ENCODE measurements around the gene FSTL4.

The FSTL4 gene

DNA sequence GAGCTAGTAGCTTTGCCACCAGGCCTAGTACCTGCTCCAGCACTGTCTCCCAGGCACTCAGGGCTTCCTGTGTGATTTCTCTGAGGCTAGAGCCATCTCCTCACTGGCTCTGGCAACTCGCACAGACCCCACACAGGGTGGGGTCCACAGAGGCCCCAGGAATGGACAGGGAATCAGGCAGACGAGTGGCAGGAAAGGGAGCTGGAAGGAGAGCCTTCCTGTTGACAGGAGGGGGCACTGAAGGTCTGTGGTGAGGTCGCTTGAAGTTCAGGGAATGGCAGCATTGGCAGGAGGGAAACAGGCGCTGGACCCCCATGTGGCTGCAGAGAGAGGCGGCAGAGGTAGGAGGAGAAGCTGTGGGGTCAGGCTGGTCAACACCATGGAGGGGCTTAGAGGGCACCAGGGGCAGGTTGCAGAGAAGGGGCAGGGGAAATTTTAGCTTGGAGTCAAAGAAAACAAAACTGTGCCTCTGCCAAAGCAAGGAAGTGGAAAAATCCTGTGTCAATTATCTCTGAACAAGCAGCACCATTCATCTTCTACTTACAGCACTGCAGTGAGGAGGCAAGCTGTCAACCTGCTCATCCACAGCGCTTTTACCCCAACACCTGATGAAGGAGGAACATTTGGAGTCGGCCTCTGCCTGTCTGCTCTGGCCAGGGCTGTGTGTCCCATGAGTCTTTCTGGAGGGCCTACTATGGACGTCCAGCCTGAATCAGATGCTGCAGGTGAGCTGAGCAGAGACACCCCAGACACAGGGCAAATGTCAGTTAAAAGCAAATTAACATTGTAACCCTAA, 270.2 kb downstream of the FSTL4 start:
- no peak for DNase-seq (ENCODE audit: low read depth, low spot score)

DNA sequence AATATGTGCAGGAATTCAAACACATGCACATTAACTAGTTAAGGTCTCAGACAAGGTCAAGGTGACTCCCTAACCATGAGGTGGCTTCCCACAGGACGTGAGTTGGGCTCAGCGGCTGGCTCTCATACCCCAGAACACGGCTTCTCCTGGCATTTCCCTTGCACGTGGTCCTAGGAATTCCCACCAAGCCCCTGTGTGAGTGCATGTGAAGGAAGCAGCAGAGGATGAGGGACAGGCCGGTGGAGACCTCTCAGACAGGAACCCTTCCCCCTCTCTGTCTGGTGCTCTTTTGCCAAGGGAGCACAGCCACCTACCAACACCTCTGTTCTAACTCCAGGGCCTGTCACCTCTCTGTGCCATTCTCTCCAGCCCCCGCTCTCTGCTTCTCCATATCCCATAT, 271.0 kb downstream of the FSTL4 start:
- DNase-seq (ENCODE audit: low read depth, low spot score), result no peak

- no peak for DNase-seq (ENCODE audit: low read depth, low spot score)
Measured at GRCh38 chr5:133340822-133341221, 271.5 kb downstream of the FSTL4 start.

DNA sequence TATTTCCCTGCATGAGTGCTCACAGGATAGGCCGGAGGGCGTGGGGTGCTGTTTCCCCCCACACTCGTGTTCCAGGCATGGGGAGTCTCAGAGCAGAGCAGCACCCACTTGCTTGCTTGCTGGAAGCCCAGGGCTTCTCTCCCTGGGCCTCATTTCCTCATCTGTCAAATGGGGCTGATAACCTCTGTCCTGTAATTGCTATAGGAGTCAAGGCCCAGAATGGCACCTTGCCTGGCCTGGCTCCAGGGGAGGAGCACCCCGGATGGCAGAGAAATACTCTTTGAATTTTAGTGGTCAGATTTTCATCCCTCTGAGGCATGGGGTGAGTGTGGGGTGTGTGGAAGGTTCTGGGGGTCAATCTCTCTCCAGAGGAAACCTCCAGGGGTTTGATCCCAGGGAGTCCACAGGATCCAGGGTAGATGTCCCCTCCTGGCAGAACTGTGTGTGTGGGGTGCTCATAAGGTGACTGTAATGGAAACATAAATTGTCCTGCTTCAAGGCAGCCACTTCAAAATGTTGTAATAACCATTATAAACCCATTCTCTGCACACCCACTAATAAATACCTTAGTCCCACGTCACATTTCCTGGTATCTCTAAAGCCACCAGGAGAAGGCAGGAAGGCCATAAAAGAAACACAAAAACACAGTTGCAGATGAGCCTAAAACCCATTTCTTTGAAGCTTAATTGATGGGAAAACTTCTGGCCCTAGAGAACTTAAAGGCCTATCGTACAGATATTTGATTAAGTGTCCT, 272.2 kb downstream of the FSTL4 start:
- no peak for DNase-seq (ENCODE audit: low read depth, low spot score)

- no peak for DNase-seq (ENCODE audit: low read depth, low spot score)
Measured at GRCh38 chr5:133338504-133339355, 273.6 kb downstream of the FSTL4 start.

DNA sequence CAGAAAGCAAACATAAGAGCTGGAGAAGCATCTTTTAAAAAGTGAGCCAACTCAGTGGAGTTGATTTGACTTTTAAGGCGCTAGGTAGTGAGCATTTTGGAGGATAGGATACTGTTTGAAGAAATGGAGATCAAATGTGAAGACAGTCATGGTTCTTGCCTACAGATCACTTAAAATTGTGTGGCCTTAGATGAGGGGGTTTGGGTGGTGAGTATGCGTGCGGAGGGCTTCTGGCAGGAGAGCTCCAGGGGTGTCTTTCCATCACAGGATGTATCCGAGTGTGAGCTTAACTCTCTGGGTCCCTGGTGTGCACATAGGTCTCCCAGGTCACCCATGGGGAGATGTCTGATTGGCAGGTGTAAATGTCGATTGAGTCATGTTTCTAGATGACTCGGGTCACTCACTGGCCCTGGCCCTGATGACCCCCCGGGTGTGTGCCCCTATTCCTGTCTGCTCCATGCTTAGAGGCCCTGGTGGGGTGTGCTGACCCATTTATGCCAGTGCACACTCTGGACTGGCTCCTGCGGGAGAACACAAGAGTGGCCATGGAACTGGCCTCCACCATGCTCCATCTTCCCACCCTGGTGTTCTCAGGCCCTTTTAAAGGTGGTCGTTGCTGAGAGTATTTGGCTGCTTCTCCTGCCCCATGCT, 274.4 kb downstream of the FSTL4 start:
- DNase-seq (ENCODE audit: low read depth, low spot score), result no peak

GRCh38 chr5:133336969-133337410, 275.4 kb downstream of the FSTL4 start:
- DNase-seq (ENCODE audit: low read depth, low spot score), result no peak

- DNase-seq (ENCODE audit: low read depth, low spot score), result no peak
Measured at GRCh38 chr5:133336121-133336968, 276.0 kb downstream of the FSTL4 start.

- DNase-seq (ENCODE audit: low read depth, low spot score), result no peak
Measured at GRCh38 chr5:133334796-133335639, 277.3 kb downstream of the FSTL4 start.

GRCh38 chr5:133333326-133334150, 278.8 kb downstream of the FSTL4 start:
- no peak for DNase-seq (ENCODE audit: low read depth, low spot score)

DNA sequence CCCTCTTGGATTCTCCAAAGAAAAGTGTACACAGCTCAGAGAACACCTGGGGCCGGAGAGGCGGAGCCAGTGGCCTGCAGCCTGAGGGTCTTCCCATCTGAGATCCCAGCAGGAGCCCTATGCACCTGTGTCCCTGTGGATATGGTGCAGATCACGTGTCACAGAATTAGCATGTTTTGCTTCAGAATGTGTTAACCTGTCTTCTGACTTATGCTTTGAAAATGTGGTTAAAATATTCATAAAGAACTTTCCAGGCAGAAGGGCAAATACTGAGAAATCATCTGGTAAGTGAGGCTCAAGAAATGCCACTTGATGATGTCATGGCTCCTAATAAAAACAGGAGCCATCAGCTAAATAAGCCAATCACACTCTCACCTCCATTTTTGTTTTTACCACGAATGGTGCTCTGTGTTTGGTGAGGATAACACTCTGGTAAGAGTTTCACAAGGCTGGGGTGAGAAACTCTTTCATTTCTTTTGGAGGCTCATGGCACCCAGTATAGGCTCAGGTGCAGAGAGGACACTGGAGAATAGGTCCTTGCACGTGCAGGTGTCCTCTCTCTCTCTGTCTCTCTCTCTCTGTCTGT, 279.8 kb downstream of the FSTL4 start:
- DNase-seq (ENCODE audit: low read depth, low spot score), result no peak

DNA sequence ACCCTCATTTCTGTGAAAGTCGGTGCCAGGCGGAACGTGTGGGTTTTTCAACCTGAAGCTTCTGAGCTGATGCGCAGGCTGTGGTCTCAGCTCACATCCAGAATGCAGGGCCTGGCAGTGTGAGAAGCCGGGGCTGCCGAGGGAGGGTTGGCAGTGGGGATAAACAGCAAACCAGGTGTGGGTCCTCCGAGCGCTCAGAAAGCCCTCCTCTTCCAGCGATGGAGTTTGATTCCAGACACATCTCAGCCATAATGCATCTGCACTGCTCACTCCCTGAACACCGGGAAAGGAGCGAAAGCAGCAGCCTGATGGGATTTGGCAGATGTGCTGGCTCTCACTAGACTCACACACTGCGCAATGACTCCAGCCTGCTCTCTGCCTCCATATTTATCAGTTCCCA, 280.4 kb downstream of the FSTL4 start:
- DNase-seq (ENCODE audit: low read depth, low spot score), result no peak

DNA sequence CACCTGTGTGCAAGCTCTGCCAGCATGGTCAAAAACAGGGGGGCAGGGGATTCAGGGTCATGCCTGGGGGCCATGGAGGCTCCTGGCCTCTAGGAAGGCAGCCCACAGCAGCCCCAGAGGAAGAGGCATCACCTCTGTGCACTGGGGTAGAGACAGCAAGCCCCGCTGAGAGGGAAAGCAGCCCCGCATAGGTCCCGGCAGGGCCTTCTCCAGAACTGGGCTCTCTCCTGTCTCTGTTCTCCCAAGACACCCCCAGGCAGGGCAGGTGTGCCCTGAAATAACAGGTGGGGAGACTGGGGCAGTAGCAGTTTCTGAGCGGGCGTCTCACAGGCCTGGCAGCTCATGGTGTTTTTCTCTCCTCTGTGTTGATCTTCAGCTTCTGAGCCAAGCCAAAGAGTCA, 281.4 kb downstream of the FSTL4 start:
- no peak for DNase-seq (ENCODE audit: low read depth, low spot score)

GRCh38 chr5:133328800-133329199, 283.5 kb downstream of the FSTL4 start:
- DNase-seq (ENCODE audit: low read depth, low spot score), result no peak

- no peak for DNase-seq (ENCODE audit: low read depth, low spot score)
Measured at GRCh38 chr5:133327946-133328401, 284.4 kb downstream of the FSTL4 start.

DNA sequence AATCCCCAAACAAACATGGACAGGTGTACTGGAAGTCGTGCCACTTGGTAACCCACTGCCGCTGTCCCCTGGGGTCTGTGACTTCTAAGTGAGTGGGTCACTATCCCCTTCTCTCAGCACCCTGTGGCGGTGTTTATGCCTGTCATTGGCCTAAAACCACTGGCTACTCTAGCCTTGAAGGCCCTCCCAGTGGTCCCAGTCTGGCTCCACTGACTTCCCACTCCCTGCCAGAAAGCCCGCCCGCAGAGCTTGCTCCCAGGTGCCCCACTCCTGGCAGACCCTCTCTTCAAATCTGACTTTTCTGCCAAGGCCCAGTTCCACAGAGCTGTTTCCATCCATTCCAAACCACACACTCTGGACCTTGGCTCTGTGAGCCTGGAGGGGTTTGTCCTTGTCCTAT, 286.0 kb downstream of the FSTL4 start:
- DNase-seq (ENCODE audit: low read depth, low spot score), result no peak

DNA sequence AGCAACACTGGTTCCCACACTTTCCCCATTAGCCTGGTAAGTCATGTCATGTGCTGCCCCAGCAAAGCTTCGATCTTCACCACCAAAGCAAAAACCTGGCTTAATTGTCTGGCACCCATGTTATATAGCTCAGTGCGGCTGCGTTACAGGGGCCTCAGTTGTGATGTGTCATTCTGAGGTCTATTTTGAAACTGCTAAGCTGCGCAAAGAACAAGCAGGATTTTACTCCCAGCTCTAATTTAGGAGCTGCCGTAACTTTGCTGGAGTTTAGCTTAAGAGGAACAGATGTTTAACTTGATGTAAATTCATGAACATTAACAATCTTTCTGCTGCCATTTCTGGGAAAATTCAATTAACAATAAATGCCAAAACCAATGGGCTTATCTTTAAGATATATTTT, 286.5 kb downstream of the FSTL4 start:
- DNase-seq (ENCODE audit: low read depth, low spot score), result no peak

DNA sequence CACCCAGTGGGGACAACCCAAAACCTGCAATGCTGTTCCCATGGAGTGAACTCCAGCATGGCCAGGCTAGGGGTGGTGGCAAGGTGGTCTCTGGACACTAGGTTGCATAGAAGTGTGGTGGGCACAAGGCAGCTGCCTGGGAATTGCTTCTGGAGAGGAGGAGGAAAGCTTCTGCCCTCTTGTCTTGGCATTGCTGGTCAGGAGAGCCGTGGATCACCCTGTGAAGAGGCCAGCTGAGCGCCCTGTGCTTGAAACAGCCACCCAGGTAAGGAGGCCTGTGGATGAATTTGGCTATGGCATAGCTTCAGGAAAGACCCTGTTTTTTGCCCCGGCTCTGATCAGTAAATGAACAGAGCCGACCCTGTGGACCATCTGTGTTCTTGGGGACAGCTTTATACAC, 287.4 kb downstream of the FSTL4 start:
- no peak for DNase-seq (ENCODE audit: low read depth, low spot score)
